HUDEP-2 (cell line): ENCODE measurements around the gene NMU.
"Not testable (repeated sequence)": the region's sequence is repeated elsewhere in the genome, so short reads cannot be mapped to it uniquely, and the experiment has no call there.

ENCODE experiments used
- DNase-seq, 76 experiments: peaks; one replicate each; lab custom pipeline; 2025; ENCODE audit not compliant: unreplicated experiment in 76 of 76; lab: John Stamatoyannopoulos, UW

Gene NMU

GRCh38 chr4:55625835-55626234 lies 10.3 kb downstream of the NMU start:
- no peak for DNase-seq

- not testable (repeated sequence) for DNase-seq
Measured at GRCh38 chr4:55624063-55624462, 12.0 kb downstream of the NMU start.

GRCh38 chr4:55618546-55619143 lies 17.5 kb downstream of the NMU start:
- no peak for DNase-seq

- DNase-seq, result no peak
Measured at GRCh38 chr4:55617587-55618197, 18.4 kb downstream of the NMU start.

GRCh38 chr4:55615008-55615407 lies 21.1 kb downstream of the NMU start:
- DNase-seq, result peak in 11 of 76 experiments; percentile 0 to 52 (median 16)

GRCh38 chr4:55613621-55614020 lies 22.5 kb downstream of the NMU start:
- DNase-seq, result no peak

GRCh38 chr4:55612341-55612740 lies 23.8 kb downstream of the NMU start:
- no peak for DNase-seq

- no peak for DNase-seq
Measured at GRCh38 chr4:55611358-55612059, 24.6 kb downstream of the NMU start.

GRCh38 chr4:55610381-55610780 lies 25.7 kb downstream of the NMU start:
- no peak for DNase-seq

GRCh38 chr4:55609393-55609866 lies 26.7 kb downstream of the NMU start:
- peak in 26 of 76 experiments; percentile 0 to 40 (median 11) for DNase-seq

GRCh38 chr4:55608591-55608990 lies 27.5 kb downstream of the NMU start:
- DNase-seq, result no peak

- no peak for DNase-seq
Measured at GRCh38 chr4:55604996-55605395, 31.1 kb downstream of the NMU start.

- DNase-seq, result no peak
Measured at GRCh38 chr4:55600640-55601039, 35.5 kb downstream of the NMU start.

GRCh38 chr4:55598641-55599040 lies 37.5 kb downstream of the NMU start:
- DNase-seq, result no peak

GRCh38 chr4:55592014-55592413 lies 44.1 kb downstream of the NMU start, which contains the start of gene PDCL2:
Gene PDCL2, minus strand, starts transcription at chr4:55592245. Its CDS starts 136 bp downstream, at chr4:55592109.
- DNase-seq, result no peak

GRCh38 chr4:55588160-55588559 lies 47.9 kb downstream of the NMU start:
- DNase-seq, result no peak

- DNase-seq, result not testable (repeated sequence)
Measured at GRCh38 chr4:55582773-55583172, 53.3 kb downstream of the NMU start.

- no peak for DNase-seq
Measured at GRCh38 chr4:55578341-55579010, 57.6 kb downstream of the NMU start.

- no peak for DNase-seq
Measured at GRCh38 chr4:55575513-55575912, 60.6 kb downstream of the NMU start.

- DNase-seq, result no peak
Measured at GRCh38 chr4:55574252-55574651, 61.8 kb downstream of the NMU start.

- no peak for DNase-seq
Measured at GRCh38 chr4:55571806-55572205, 64.3 kb downstream of the NMU start.
